Vagina (tissue), 2 donors: Measurements from ENCODE around the gene SPOCD1. TPM values are rescaled to one million over a fixed set of nuclear protein-coding genes. Genes with fewer than 3 reads are reported as not detected.

ENCODE experiments used
- DNase-seq, 2 donors: peaks; one replicate each; pipeline ENCODE4 v3.0.0-alpha.2; 2017; ENCODE audit errors: extremely low spot score in 2 of 2
- H3K27ac ChIP-seq: fragments of 200-600 bp; sonication (generic); one replicate; pipeline ENCODE4 v1.5.1; 2019
- H3K27me3 ChIP-seq: fragments of 200-600 bp; sonication (generic); one replicate; pipeline ENCODE4 v1.5.1; 2019
- H3K36me3 ChIP-seq, 2 donors: fragments of 200-600 bp; sonication (generic); one replicate each; pipeline ENCODE4 v1.5.1; 2017 to 2019
- H3K4me1 ChIP-seq: fragments of 200-600 bp; sonication (generic); one replicate; pipeline ENCODE4 v1.5.1; 2019
- H3K4me3 ChIP-seq, 2 donors: fragments of 200-600 bp; sonication (generic); 1 replicate in 1 of 2; 2 replicates in 1 of 2; pipeline ENCODE4 v1.5.1; 2016 to 2019
- H3K9me3 ChIP-seq: fragments of 200-600 bp; sonication (generic); one replicate; pipeline ENCODE4 v1.5.1; 2019
- CTCF ChIP-seq, 3 experiments: fragments of 450-650 bp in 2 of 3; fragments of 200-600 bp in 1 of 3; sonication (generic) in 1 of 3; IDR thresholded peaks; one replicate each; pipeline ENCODE4 v1.5.1; 2017 to 2019; ENCODE audit warnings: antibody characterized with exemption in 3 of 3, mild to moderate bottlenecking in 2 of 3, moderate library complexity in 2 of 3
- POLR2A ChIP-seq, 2 donors: fragments of 450-650 bp; IDR thresholded peaks; one replicate each; pipeline ENCODE4 v1.6.1; 2017; ENCODE audit warnings: antibody characterized with exemption in 2 of 2, mild to moderate bottlenecking in 2 of 2, moderate library complexity in 2 of 2
- POLR2AphosphoS5 ChIP-seq, 2 donors: sonication (generic); formaldehyde crosslinking; IDR thresholded peaks; one replicate each; pipeline ENCODE4 v1.9.0; 2017; ENCODE audit warnings: antibody characterized with exemption in 2 of 2, mild to moderate bottlenecking in 2 of 2, low read depth in 1 of 2; ENCODE audit not compliant: insufficient read depth in 1 of 2
- intact Hi-C: fragments of 100-400 bp; cut with DNase I; formaldehyde crosslinking; loops from one replicate; pipeline ENCODE4 v1.15.1; 2023
- total RNA-seq: library from RNA; depleted of rRNA; stranded (reverse); fragments of >200 nt; gene quantifications from one replicate; pipeline ENCODE4 v1.2.3, GENCODE V29; 2016

Gene SPOCD1
- total RNA-seq, 1 donor from 2014 or later = 4.2 TPM

DNA sequence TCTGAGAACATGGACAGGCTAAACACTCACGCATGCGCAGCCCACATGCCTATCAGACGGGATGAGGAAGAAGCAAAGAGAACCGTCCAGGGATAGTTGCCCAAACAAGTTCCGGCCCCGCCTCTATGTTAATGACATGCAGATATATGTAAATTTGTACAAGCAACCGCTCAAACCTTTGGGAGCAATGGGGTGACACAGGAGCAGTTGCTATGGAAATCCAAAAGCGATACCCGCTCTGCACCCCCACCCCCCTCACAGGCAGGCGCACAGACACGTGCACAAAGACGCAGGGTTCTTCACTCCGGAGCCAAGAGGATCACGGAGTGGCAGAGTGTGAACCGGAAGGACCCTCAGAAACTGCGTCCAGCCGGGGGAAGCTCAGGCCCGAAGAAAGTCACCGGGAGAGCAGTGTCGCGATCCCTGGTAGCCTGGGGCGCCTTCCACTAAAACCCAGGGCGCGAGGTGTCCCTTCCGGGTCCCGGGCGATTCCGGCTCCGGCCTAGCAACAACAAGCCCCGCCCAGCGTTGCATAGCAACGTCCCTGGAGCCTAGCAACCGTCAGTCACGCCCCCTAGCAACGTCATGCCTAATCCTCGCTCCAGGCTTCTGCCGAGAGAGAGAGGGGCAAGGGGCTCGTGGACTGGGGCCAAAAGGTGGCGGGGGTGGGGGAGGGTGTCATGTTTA, 27.5 kb downstream of the SPOCD1 start:
- Histone ChIP-seq H3K4me1 (peaks cover 19% of the 10 kb centered on the region), H3K36me3 (no peaks in the 10 kb centered on the region), H3K27me3 (no peaks in the 10 kb centered on the region), H3K4me3 (peak overlapping the region; percentile 64 to 74), H3K27ac (peak overlapping the region; percentile 91), H3K9me3 (no peaks in the 10 kb centered on the region)
- intact Hi-C loops = loop anchor here (2.0 to 10.0 kb wide), 3 partner anchors 71 to 277 kb away; no protein-coding TSS in a partner anchor
- peak in 1 of 2 donors; percentile 80 for TF ChIP-seq POLR2AphosphoS5 (IDR thresholded peaks at IDR 0.05; ENCODE audit: insufficient read depth in 1 of 2, low read depth in 1 of 2)
- TF ChIP-seq POLR2A (IDR thresholded peaks at IDR 0.05) = peak in 1 of 2 donors; percentile 37
- TF ChIP-seq CTCF (IDR thresholded peaks at IDR 0.05) = no peak
- DNase-seq = peak in 1 of 2 donors; percentile 94

- Histone ChIP-seq H3K36me3 (no peaks in the 10 kb centered on the region), H3K9me3 (no peaks in the 10 kb centered on the region), H3K4me3 (peak overlapping the region in 1 of 2 donors; percentile 74), H3K27ac (peak overlapping the region; percentile 91), H3K27me3 (no peaks in the 10 kb centered on the region), H3K4me1 (peaks cover 19% of the 10 kb centered on the region)
- no peak for DNase-seq
- intact Hi-C loops = loop anchor here (2.0 to 10.0 kb wide), 3 partner anchors 70 to 277 kb away; no protein-coding TSS in a partner anchor
- TF ChIP-seq POLR2A (IDR thresholded peaks at IDR 0.05) (no peak), POLR2AphosphoS5 (IDR thresholded peaks at IDR 0.05; ENCODE audit: insufficient read depth in 1 of 2, low read depth in 1 of 2) (no peak), CTCF (IDR thresholded peaks at IDR 0.05) (no peak)
These were observed 28.1 kb downstream of the SPOCD1 start for GRCh38 chr1:31787786-31788137.

DNA sequence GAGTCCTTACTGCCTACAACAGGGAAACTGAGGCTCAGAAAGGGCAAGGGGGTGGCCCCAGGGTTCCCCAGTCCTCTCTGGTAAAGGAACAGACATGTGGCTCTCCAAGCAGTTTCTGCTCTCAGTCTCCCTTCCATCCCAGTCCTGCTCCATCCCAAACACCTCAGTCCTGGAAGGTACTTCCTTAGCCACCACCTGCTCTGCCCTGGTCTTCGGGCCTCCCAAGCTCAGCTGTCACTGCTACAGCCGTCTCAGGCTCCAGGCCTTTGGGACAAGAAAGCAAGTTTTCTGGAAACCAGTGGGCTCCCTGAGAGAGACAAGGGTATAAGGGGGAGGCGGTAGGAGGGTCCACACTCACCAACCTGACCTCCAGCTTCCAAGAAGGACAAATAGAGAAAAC, 28.6 kb downstream of the SPOCD1 start:
- intact Hi-C loops = loop anchor here (5.0 to 10.0 kb wide), 2 partner anchors 70 to 278 kb away; no protein-coding TSS in a partner anchor
- H3K4me1 ChIP-seq = peaks cover 19% of the 10 kb centered on the region
- no peak for TF ChIP-seq POLR2AphosphoS5 (IDR thresholded peaks at IDR 0.05; ENCODE audit: insufficient read depth in 1 of 2, low read depth in 1 of 2)
- no peak for TF ChIP-seq CTCF (IDR thresholded peaks at IDR 0.05)
- TF ChIP-seq POLR2A (IDR thresholded peaks at IDR 0.05) = no peak
- no peak for DNase-seq
- no peaks in the 10 kb centered on the region for H3K9me3 ChIP-seq
- no peak overlapping the region for H3K4me3 ChIP-seq
- H3K27me3 ChIP-seq = no peaks in the 10 kb centered on the region
- peak overlapping the region; percentile 91 for H3K27ac ChIP-seq
- no peaks in the 10 kb centered on the region for H3K36me3 ChIP-seq

DNA sequence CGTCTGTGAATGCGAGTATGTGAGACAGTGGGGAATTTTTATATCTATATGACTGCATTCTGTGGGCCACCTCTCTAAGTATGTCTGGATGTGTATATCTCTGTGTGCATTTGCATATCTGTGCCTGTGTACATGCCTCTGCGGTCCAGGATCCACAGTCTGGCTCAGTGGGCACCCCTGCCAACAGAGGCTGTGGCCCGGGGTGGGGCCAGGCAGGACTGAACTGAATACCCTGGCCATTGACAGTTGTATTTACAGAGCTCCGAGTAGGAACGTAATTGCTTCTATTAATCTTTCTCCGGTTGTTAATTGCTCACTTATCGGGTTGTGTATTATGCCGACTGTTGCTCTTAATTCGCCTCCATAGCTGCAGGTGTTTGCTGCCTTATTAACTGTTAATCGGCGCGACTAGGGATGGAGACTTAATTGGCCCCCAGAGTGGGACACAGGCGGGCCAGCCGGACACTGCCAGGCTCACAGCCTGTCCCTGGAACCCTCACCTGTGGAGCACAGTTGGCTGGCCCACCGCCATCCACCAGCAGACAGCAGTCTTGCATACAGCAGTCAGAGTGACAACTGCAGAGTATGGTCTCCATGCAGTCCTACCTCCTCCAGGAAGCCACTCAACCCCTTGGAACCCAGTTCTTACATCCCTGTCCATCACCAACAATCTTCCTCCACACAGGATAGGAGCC, 29.3 kb downstream of the SPOCD1 start:
- Histone ChIP-seq H3K36me3 (no peaks in the 10 kb centered on the region), H3K27me3 (no peaks in the 10 kb centered on the region), H3K4me1 (peaks cover 19% of the 10 kb centered on the region), H3K27ac (no peak overlapping the region), H3K9me3 (no peaks in the 10 kb centered on the region), H3K4me3 (no peak overlapping the region)
- DNase-seq = no peak
- TF ChIP-seq CTCF (IDR thresholded peaks at IDR 0.05) = no peak
- TF ChIP-seq POLR2A (IDR thresholded peaks at IDR 0.05) = no peak
- TF ChIP-seq POLR2AphosphoS5 (IDR thresholded peaks at IDR 0.05; ENCODE audit: insufficient read depth in 1 of 2, low read depth in 1 of 2) = no peak
- intact Hi-C loops = loop anchor here (5.0 to 10.0 kb wide), 2 partner anchors 69 to 278 kb away; no protein-coding TSS in a partner anchor
